Measurements from ENCODE around the gene MYO3B. TPM values are rescaled to one million over a fixed set of nuclear protein-coding genes. Genes with fewer than 3 reads are reported as not detected.

The MYO3B gene
- under 1 TPM in 1 of 2 experiments, not detected in 1; 0.17 TPM for total RNA-seq

- intact Hi-C loops (cut with micrococcal nuclease): no loop called here
- CTCF ChIA-PET: interaction anchor here (0.6 to 0.8 kb wide), 2 partner anchors 185 to 1059 kb away, joined by 3 to 5 read pairs; no protein-coding TSS in a partner anchor
- H3K36me3 Mint-ChIP-seq (ENCODE audit: low read depth): no peaks in the 10 kb centered on the region
- H3K27me3 Mint-ChIP-seq (ENCODE audit: low read depth): no peaks in the 10 kb centered on the region
- no peak within 1 kb of the TSS for H3K27ac Mint-ChIP-seq
- peaks cover 7% of the 10 kb centered on the region for H3K4me1 Mint-ChIP-seq (ENCODE audit: low read depth)
- H3K9me3 Mint-ChIP-seq: no peaks in the 10 kb centered on the region
- no peak for DNase-seq
- no peak within 1 kb of the TSS for H3K4me3 Mint-ChIP-seq
Observed at GRCh38 chr2:170177950-170178781, at the start of gene MYO3B. MYO3B (plus strand) TSS chr2:170178147; CDS start chr2:170178288, 141 bp downstream.

GRCh38 chr2:170139276-170139967, 38.5 kb upstream of the MYO3B start:
- Mint-ChIP-seq H3K27ac (no peak overlapping the region), H3K4me3 (no peak overlapping the region), H3K27me3 (ENCODE audit: low read depth) (no peaks in the 10 kb centered on the region), H3K36me3 (ENCODE audit: low read depth) (no peaks in the 10 kb centered on the region), H3K9me3 (peaks cover under 1% of the 10 kb centered on the region), H3K4me1 (ENCODE audit: low read depth) (no peaks in the 10 kb centered on the region)
- CTCF ChIA-PET: no interaction called here
- DNase-seq: no peak
- intact Hi-C loops (cut with micrococcal nuclease): no loop called here

- Mint-ChIP-seq H3K27ac (no peak overlapping the region), H3K36me3 (ENCODE audit: low read depth) (no peaks in the 10 kb centered on the region), H3K4me1 (ENCODE audit: low read depth) (no peaks in the 10 kb centered on the region), H3K27me3 (ENCODE audit: low read depth) (no peaks in the 10 kb centered on the region), H3K4me3 (no peak overlapping the region), H3K9me3 (no peaks in the 10 kb centered on the region)
- no peak for DNase-seq
- intact Hi-C loops (cut with micrococcal nuclease): no loop called here
- CTCF ChIA-PET: no interaction called here
Observed at GRCh38 chr2:170140561-170140960, 37.4 kb upstream of the MYO3B start.

- no peak for DNase-seq
- Mint-ChIP-seq H3K4me1 (ENCODE audit: low read depth) (no peaks in the 10 kb centered on the region), H3K4me3 (no peak overlapping the region), H3K36me3 (ENCODE audit: low read depth) (no peaks in the 10 kb centered on the region), H3K27me3 (ENCODE audit: low read depth) (no peaks in the 10 kb centered on the region), H3K9me3 (no peaks in the 10 kb centered on the region), H3K27ac (no peak overlapping the region)
- CTCF ChIA-PET: no interaction called here
- intact Hi-C loops (cut with micrococcal nuclease): no loop called here
Observed at GRCh38 chr2:170141865-170142264, 36.1 kb upstream of the MYO3B start.

GRCh38 chr2:170142502-170142901, 35.4 kb upstream of the MYO3B start:
- intact Hi-C loops (cut with micrococcal nuclease): no loop called here
- Mint-ChIP-seq H3K4me3 (no peak overlapping the region), H3K36me3 (ENCODE audit: low read depth) (no peaks in the 10 kb centered on the region), H3K27me3 (ENCODE audit: low read depth) (no peaks in the 10 kb centered on the region), H3K9me3 (no peaks in the 10 kb centered on the region), H3K27ac (no peak overlapping the region), H3K4me1 (ENCODE audit: low read depth) (no peaks in the 10 kb centered on the region)
- CTCF ChIA-PET: no interaction called here
- no peak for DNase-seq

GRCh38 chr2:170143045-170143717, 34.8 kb upstream of the MYO3B start:
- DNase-seq: no peak
- Mint-ChIP-seq H3K27me3 (ENCODE audit: low read depth) (no peaks in the 10 kb centered on the region), H3K9me3 (no peaks in the 10 kb centered on the region), H3K4me1 (ENCODE audit: low read depth) (no peaks in the 10 kb centered on the region), H3K36me3 (ENCODE audit: low read depth) (no peaks in the 10 kb centered on the region), H3K27ac (no peak overlapping the region), H3K4me3 (no peak overlapping the region)
- intact Hi-C loops (cut with micrococcal nuclease): no loop called here
- CTCF ChIA-PET: no interaction called here

- no peaks in the 10 kb centered on the region for H3K4me1 Mint-ChIP-seq (ENCODE audit: low read depth)
- H3K27ac Mint-ChIP-seq: no peak overlapping the region
- H3K36me3 Mint-ChIP-seq (ENCODE audit: low read depth): no peaks in the 10 kb centered on the region
- CTCF ChIA-PET: no interaction called here
- intact Hi-C loops (cut with micrococcal nuclease): no loop called here
- H3K4me3 Mint-ChIP-seq: no peak overlapping the region
- DNase-seq: no peak
- no peaks in the 10 kb centered on the region for H3K27me3 Mint-ChIP-seq (ENCODE audit: low read depth)
- no peaks in the 10 kb centered on the region for H3K9me3 Mint-ChIP-seq
Observed at GRCh38 chr2:170144761-170145160, 33.2 kb upstream of the MYO3B start.

GRCh38 chr2:170145191-170145590, 32.8 kb upstream of the MYO3B start:
- DNase-seq: no peak
- Mint-ChIP-seq H3K4me3 (no peak overlapping the region), H3K27me3 (ENCODE audit: low read depth) (no peaks in the 10 kb centered on the region), H3K36me3 (ENCODE audit: low read depth) (no peaks in the 10 kb centered on the region), H3K27ac (no peak overlapping the region), H3K9me3 (no peaks in the 10 kb centered on the region), H3K4me1 (ENCODE audit: low read depth) (no peaks in the 10 kb centered on the region)
- intact Hi-C loops (cut with micrococcal nuclease): no loop called here
- CTCF ChIA-PET: interaction anchor here (0.6 kb wide), 1 partner anchor 643 kb away, joined by 5 read pairs; no protein-coding TSS in a partner anchor

GRCh38 chr2:170145675-170146432, 32.1 kb upstream of the MYO3B start:
- Mint-ChIP-seq H3K4me1 (ENCODE audit: low read depth) (no peaks in the 10 kb centered on the region), H3K27me3 (ENCODE audit: low read depth) (no peaks in the 10 kb centered on the region), H3K36me3 (ENCODE audit: low read depth) (no peaks in the 10 kb centered on the region), H3K27ac (no peak overlapping the region), H3K9me3 (no peaks in the 10 kb centered on the region), H3K4me3 (no peak overlapping the region)
- DNase-seq: no peak
- CTCF ChIA-PET: interaction anchor here (0.6 kb wide), 1 partner anchor 642 kb away, joined by 5 read pairs; no protein-coding TSS in a partner anchor
- intact Hi-C loops (cut with micrococcal nuclease): no loop called here

GRCh38 chr2:170146784-170147183, 31.2 kb upstream of the MYO3B start:
- Mint-ChIP-seq H3K36me3 (ENCODE audit: low read depth) (no peaks in the 10 kb centered on the region), H3K27ac (no peak overlapping the region), H3K4me1 (ENCODE audit: low read depth) (no peaks in the 10 kb centered on the region), H3K27me3 (ENCODE audit: low read depth) (no peaks in the 10 kb centered on the region), H3K9me3 (no peaks in the 10 kb centered on the region), H3K4me3 (no peak overlapping the region)
- no peak for DNase-seq
- intact Hi-C loops (cut with micrococcal nuclease): no loop called here
- CTCF ChIA-PET: no interaction called here

- intact Hi-C loops (cut with micrococcal nuclease): no loop called here
- CTCF ChIA-PET: no interaction called here
- no peak overlapping the region for H3K27ac Mint-ChIP-seq
Observed at GRCh38 chr2:170147576-170147975, 30.4 kb upstream of the MYO3B start.

GRCh38 chr2:170148161-170148560, 29.8 kb upstream of the MYO3B start:
- intact Hi-C loops (cut with micrococcal nuclease): no loop called here
- Mint-ChIP-seq H3K9me3 (no peaks in the 10 kb centered on the region), H3K27me3 (ENCODE audit: low read depth) (peaks cover 3% of the 10 kb centered on the region), H3K36me3 (ENCODE audit: low read depth) (no peaks in the 10 kb centered on the region), H3K4me1 (ENCODE audit: low read depth) (no peaks in the 10 kb centered on the region), H3K4me3 (no peak overlapping the region), H3K27ac (no peak overlapping the region)
- CTCF ChIA-PET: no interaction called here
- DNase-seq: no peak

More at GRCh38 chr2:170147576-170147975, 30.4 kb upstream of the MYO3B start:
- Mint-ChIP-seq H3K27me3 (ENCODE audit: low read depth) (peaks cover 3% of the 10 kb centered on the region), H3K36me3 (ENCODE audit: low read depth) (no peaks in the 10 kb centered on the region), H3K4me3 (no peak overlapping the region), H3K4me1 (ENCODE audit: low read depth) (no peaks in the 10 kb centered on the region), H3K9me3 (no peaks in the 10 kb centered on the region)
- no peak for DNase-seq

All from activated naive CD4-positive, alpha-beta T cell treated with anti-CD3 and anti-CD28 coated beads for 36 hours (primary cell).